HG03439 (cell line): ENCODE results near the gene ENTPD8.

ENCODE experiments used
- ATAC-seq: cut with Tn5 transposase; IDR thresholded peaks from one replicate; pipeline ENCODE4 v1.9.1; 2021; ENCODE audit warnings: mild to moderate bottlenecking, moderate library complexity; ENCODE audit not compliant: unreplicated experiment

ENTPD8 gene

GRCh38 chr9:137449081-137449844 is 8.1 kb upstream of the ENTPD8 start:
- ATAC-seq, result no peak

GRCh38 chr9:137448602-137448962 is 7.4 kb upstream of the ENTPD8 start:
- no peak for ATAC-seq

GRCh38 chr9:137447722-137448601 is 6.8 kb upstream of the ENTPD8 start:
- no peak for ATAC-seq

GRCh38 chr9:137446851-137447471 is 5.8 kb upstream of the ENTPD8 start:
- ATAC-seq, result no peak

GRCh38 chr9:137445930-137446431 is 4.8 kb upstream of the ENTPD8 start:
- ATAC-seq, result peak; percentile 4

GRCh38 chr9:137445275-137445807 is 4.2 kb upstream of the ENTPD8 start:
- ATAC-seq, result peak; percentile 52

- ATAC-seq, result no peak
Observed at GRCh38 chr9:137444106-137444790, 3.1 kb upstream of the ENTPD8 start.

- no peak for ATAC-seq
Observed at GRCh38 chr9:137441935-137442321, 771 bp upstream of the ENTPD8 start.

- ATAC-seq, result no peak
Observed at GRCh38 chr9:137439158-137439714, 1.9 kb downstream of the ENTPD8 start.

GRCh38 chr9:137438591-137439157 is 2.5 kb downstream of the ENTPD8 start:
- ATAC-seq, result no peak

- ATAC-seq, result no peak
Observed at GRCh38 chr9:137437691-137438590, 3.2 kb downstream of the ENTPD8 start.

- no peak for ATAC-seq
Observed at GRCh38 chr9:137436761-137437600, 4.2 kb downstream of the ENTPD8 start.

- ATAC-seq, result no peak
Observed at GRCh38 chr9:137435980-137436760, 5.0 kb downstream of the ENTPD8 start.

- ATAC-seq, result no peak
Observed at GRCh38 chr9:137435381-137435891, 5.7 kb downstream of the ENTPD8 start.

- no peak for ATAC-seq
Observed at GRCh38 chr9:137434498-137435380, 6.4 kb downstream of the ENTPD8 start.

- ATAC-seq, result no peak
Observed at GRCh38 chr9:137433916-137434431, 7.2 kb downstream of the ENTPD8 start.
